GM11168 (cell line): ENCODE measurements around the gene ATP9B.
"Not testable (repeated sequence)": the region's sequence is repeated elsewhere in the genome, so short reads cannot be mapped to it uniquely, and the experiment has no call there.

ENCODE experiments used
- in situ Hi-C: fragments of 300-500 bp; cut with MboI; formaldehyde crosslinking; loops from one replicate; pipeline ENCODE4 v1.12.0; 2022; ENCODE audit warnings: low sequenced_read_pairs; ENCODE audit not compliant: unreplicated experiment

ATP9B gene

GRCh38 chr18:79272916-79273315 is 203.7 kb downstream of the ATP9B start:
- in situ Hi-C loops = no loop called here

GRCh38 chr18:79274823-79275222 is 205.6 kb downstream of the ATP9B start:
- in situ Hi-C loops = no loop called here

GRCh38 chr18:79275461-79275860 is 206.3 kb downstream of the ATP9B start:
- in situ Hi-C loops = no loop called here

- in situ Hi-C loops = no loop called here
These were observed 206.8 kb downstream of the ATP9B start for GRCh38 chr18:79275992-79276391.

GRCh38 chr18:79278896-79279295 is 209.7 kb downstream of the ATP9B start:
- in situ Hi-C loops = no loop called here

GRCh38 chr18:79283131-79283810 is 214.1 kb downstream of the ATP9B start:
- in situ Hi-C loops = no loop called here

- in situ Hi-C loops = no loop called here
These were observed 214.7 kb downstream of the ATP9B start for GRCh38 chr18:79283929-79284328.

GRCh38 chr18:79285191-79285590 is 216.0 kb downstream of the ATP9B start:
- in situ Hi-C loops = not testable (repeated sequence)

GRCh38 chr18:79290409-79290808 is 221.2 kb downstream of the ATP9B start:
- in situ Hi-C loops = not testable (repeated sequence)

- in situ Hi-C loops = no loop called here
These were observed 221.7 kb downstream of the ATP9B start for GRCh38 chr18:79290876-79291275.

GRCh38 chr18:79294235-79294634 is 225.0 kb downstream of the ATP9B start:
- in situ Hi-C loops = no loop called here

GRCh38 chr18:79299272-79299671 is 230.1 kb downstream of the ATP9B start:
- in situ Hi-C loops = no loop called here

GRCh38 chr18:79299711-79300110 is 230.5 kb downstream of the ATP9B start:
- in situ Hi-C loops = no loop called here

- in situ Hi-C loops = no loop called here
These were observed 231.2 kb downstream of the ATP9B start for GRCh38 chr18:79300413-79300812.

GRCh38 chr18:79302120-79302519 is 232.9 kb downstream of the ATP9B start:
- in situ Hi-C loops = no loop called here

GRCh38 chr18:79305911-79306310 is 236.7 kb downstream of the ATP9B start:
- in situ Hi-C loops = no loop called here

GRCh38 chr18:79309614-79310358 is 240.6 kb downstream of the ATP9B start:
- in situ Hi-C loops = no loop called here

- in situ Hi-C loops = no loop called here
These were observed 245.7 kb downstream of the ATP9B start for GRCh38 chr18:79314838-79315388.

GRCh38 chr18:79315596-79315995 is 246.4 kb downstream of the ATP9B start:
- in situ Hi-C loops = no loop called here

GRCh38 chr18:79317703-79318102 is 248.5 kb downstream of the ATP9B start:
- in situ Hi-C loops = no loop called here

- in situ Hi-C loops = no loop called here
These were observed 249.0 kb downstream of the ATP9B start for GRCh38 chr18:79318142-79318673.
